Measurements from ENCODE around the gene BAHCC1.

DNA sequence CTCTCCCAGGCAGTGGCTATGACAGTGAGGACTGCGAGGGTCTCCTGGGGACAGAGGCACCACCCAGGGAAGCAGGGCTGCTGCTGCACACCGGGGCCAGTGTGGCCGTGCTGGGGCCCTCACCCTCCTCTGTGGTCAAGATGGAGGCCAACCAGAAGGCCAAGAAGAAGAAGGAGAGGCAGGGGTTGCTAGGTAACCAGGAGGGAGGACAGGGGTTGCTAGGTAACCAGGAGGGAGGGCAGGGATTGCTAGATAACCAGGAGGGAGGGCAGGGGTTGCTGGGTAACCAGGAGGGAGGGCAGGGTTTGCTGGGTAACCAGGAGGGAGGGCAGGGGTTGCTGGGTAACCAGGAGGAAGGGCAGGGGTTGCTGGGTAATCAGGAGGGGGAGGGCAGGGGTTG, 62.1 kb downstream of the BAHCC1 start:
- TF ChIP-seq ZNF23 (tag by site-specific recombination; IDR thresholded peaks at IDR 0.05; ENCODE audit: borderline replicate concordance), result no peak
- no peak for TF ChIP-seq TRIM28 (IDR thresholded peaks at IDR 0.05; ENCODE audit: borderline replicate concordance, low read length)
- TF ChIP-seq, protein P1, sequence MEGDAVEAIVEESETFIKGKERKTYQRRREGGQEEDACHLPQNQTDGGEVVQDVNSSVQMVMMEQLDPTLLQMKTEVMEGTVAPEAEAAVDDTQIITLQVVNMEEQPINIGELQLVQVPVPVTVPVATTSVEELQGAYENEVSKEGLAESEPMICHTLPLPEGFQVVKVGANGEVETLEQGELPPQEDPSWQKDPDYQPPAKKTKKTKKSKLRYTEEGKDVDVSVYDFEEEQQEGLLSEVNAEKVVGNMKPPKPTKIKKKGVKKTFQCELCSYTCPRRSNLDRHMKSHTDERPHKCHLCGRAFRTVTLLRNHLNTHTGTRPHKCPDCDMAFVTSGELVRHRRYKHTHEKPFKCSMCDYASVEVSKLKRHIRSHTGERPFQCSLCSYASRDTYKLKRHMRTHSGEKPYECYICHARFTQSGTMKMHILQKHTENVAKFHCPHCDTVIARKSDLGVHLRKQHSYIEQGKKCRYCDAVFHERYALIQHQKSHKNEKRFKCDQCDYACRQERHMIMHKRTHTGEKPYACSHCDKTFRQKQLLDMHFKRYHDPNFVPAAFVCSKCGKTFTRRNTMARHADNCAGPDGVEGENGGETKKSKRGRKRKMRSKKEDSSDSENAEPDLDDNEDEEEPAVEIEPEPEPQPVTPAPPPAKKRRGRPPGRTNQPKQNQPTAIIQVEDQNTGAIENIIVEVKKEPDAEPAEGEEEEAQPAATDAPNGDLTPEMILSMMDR (tag by site-specific recombination; IDR thresholded peaks at IDR 0.05), result no peak

All from HEK293 (cell line).